GM12865 (cell line): ENCODE measurements around the gene TUBGCP6.

Experiments used
- DNase-seq: peaks from one replicate; pipeline ENCODE4 v3.0.0; 2010; ENCODE audit warnings: low read depth
- H3K4me3 ChIP-seq: 2 replicates; pipeline ENCODE4 v1.5.1; 2011; ENCODE audit warnings: mild to moderate bottlenecking, low read depth, low read length, control low read depth
- CTCF ChIP-seq: IDR thresholded peaks from 2 replicates; pipeline ENCODE4 v1.5.1; 2011; ENCODE audit warnings: low read length, control low read depth, low read depth, inconsistent platforms; ENCODE audit not compliant: insufficient read depth; ENCODE audit errors: missing control alignments

TUBGCP6 gene

GRCh38 chr22:50224071-50224470, 20.8 kb downstream of the TUBGCP6 start:
- H3K4me3 ChIP-seq, result no peak overlapping the region
- no peak for DNase-seq
- TF ChIP-seq CTCF, result no peak

- DNase-seq, result no peak
- no peak for TF ChIP-seq CTCF
- no peak overlapping the region for H3K4me3 ChIP-seq
These were observed 22.3 kb downstream of the TUBGCP6 start for GRCh38 chr22:50222508-50222907.

- H3K4me3 ChIP-seq, result no peak overlapping the region
- TF ChIP-seq CTCF, result peak; percentile 1
- DNase-seq, result no peak
These were observed 23.2 kb downstream of the TUBGCP6 start for GRCh38 chr22:50221410-50222300.

GRCh38 chr22:50220603-50221409, 24.0 kb downstream of the TUBGCP6 start:
- DNase-seq, result no peak
- no peak overlapping the region for H3K4me3 ChIP-seq
- TF ChIP-seq CTCF, result no peak

- TF ChIP-seq CTCF, result no peak
- DNase-seq, result no peak
These were observed 24.8 kb downstream of the TUBGCP6 start for GRCh38 chr22:50219800-50220602.

GRCh38 chr22:50218996-50219727, 25.7 kb downstream of the TUBGCP6 start:
- no peak overlapping the region for H3K4me3 ChIP-seq
- TF ChIP-seq CTCF, result no peak
- no peak for DNase-seq

More at GRCh38 chr22:50219800-50220602, 24.8 kb downstream of the TUBGCP6 start:
- no peak overlapping the region for H3K4me3 ChIP-seq
